Measurements from ENCODE around the gene KCNH4.

GRCh38 chr17:42129109-42129837 is 51.7 kb downstream of the KCNH4 start:
- TF ChIP-seq CTCF (conservative IDR thresholded peaks at IDR 0.05 in 1 of 2, IDR thresholded peaks at IDR 0.05 in 1 of 2; ENCODE audit: extremely low read depth in 1 of 2, insufficient read depth in 1 of 2, low read depth in 1 of 2, low read length in 2 of 2), result no peak
- no peak for TF ChIP-seq EZH2 (IDR thresholded peaks at IDR 0.05; ENCODE audit: borderline replicate concordance, low read length)
